ENCODE measurements around the gene NPAS3. TPM values are rescaled to one million over a fixed set of nuclear protein-coding genes. Genes with fewer than 3 reads are reported as not detected.

NPAS3 gene
- total RNA-seq, 1 experiment from 2014 or later, result 0.35 TPM

DNA sequence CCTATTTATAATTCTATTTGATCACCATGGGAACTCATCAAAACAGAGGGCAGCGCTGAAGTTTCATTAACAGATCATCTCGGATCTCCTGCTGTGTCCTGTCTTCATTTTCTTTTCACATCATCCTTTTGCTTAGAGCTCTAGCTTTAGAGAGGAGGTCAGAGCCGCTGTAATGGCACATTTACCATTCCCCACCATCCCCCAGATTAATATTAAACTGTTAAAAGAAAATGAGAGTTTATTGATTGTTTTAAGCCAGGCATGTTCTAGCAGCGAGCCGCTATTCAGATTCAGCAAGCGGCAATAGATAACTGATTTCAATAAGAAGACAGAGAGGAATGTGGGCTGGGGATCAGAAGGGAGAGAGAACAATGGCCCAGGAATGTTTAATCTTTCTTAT lies 703.4 kb downstream of the NPAS3 start:
- no TSS peak for BruUV-seq (replicated peaks)
- H3K27ac Mint-ChIP-seq (ENCODE audit: low read depth, unreplicated experiment), result no peak overlapping the region
- DNase-seq (ENCODE audit: unreplicated experiment), result no peak

DNA sequence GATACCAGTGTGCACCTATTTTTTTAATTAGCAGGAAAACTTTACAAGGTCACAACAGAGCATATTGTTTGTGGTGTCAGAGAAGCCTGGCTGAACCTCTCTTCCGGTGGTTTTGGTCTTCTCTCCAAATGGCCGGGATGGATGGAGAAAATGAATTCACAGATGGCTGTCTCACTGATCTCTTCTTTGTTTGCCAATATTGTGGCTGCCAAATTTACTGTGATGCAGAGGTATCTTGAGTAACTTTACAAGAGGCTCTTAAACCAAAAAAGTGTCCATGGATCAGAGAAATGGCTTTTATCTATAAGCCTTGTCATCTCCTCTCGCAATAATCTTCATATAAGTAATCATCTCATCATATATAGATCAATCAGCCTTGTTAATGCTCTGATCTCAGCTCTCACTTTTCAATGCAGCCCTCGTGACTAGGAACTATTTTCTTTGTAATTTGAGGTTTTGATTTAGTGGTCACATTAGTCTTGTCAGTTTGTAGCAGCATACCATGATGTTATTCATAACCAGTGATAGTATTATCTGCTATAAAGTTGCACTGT lies 704.1 kb downstream of the NPAS3 start:
- no TSS peak for BruUV-seq (replicated peaks)

More for the DNA sequence above, 703.4 kb downstream of the NPAS3 start:
- no peaks in the 10 kb centered on the region for H3K9me3 Mint-ChIP-seq (ENCODE audit: unreplicated experiment)
- intact Hi-C loops (cut with micrococcal nuclease), result no loop called here
- H3K36me3 Mint-ChIP-seq (ENCODE audit: insufficient read depth, unreplicated experiment), result no peaks in the 10 kb centered on the region
- CTCF ChIA-PET, result no interaction called here
- H3K4me1 Mint-ChIP-seq (ENCODE audit: insufficient read depth, unreplicated experiment), result peaks cover 16% of the 10 kb centered on the region
- no peaks in the 10 kb centered on the region for H3K27me3 Mint-ChIP-seq (ENCODE audit: insufficient read depth, unreplicated experiment)
- TF ChIP-seq, protein P1, sequence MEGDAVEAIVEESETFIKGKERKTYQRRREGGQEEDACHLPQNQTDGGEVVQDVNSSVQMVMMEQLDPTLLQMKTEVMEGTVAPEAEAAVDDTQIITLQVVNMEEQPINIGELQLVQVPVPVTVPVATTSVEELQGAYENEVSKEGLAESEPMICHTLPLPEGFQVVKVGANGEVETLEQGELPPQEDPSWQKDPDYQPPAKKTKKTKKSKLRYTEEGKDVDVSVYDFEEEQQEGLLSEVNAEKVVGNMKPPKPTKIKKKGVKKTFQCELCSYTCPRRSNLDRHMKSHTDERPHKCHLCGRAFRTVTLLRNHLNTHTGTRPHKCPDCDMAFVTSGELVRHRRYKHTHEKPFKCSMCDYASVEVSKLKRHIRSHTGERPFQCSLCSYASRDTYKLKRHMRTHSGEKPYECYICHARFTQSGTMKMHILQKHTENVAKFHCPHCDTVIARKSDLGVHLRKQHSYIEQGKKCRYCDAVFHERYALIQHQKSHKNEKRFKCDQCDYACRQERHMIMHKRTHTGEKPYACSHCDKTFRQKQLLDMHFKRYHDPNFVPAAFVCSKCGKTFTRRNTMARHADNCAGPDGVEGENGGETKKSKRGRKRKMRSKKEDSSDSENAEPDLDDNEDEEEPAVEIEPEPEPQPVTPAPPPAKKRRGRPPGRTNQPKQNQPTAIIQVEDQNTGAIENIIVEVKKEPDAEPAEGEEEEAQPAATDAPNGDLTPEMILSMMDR (IDR thresholded peaks at IDR 0.05; ENCODE audit: unreplicated experiment), result no peak
- H3K4me3 Mint-ChIP-seq (ENCODE audit: unreplicated experiment), result no peak overlapping the region
- POLR2A ChIA-PET, result no interaction called here

DNA sequence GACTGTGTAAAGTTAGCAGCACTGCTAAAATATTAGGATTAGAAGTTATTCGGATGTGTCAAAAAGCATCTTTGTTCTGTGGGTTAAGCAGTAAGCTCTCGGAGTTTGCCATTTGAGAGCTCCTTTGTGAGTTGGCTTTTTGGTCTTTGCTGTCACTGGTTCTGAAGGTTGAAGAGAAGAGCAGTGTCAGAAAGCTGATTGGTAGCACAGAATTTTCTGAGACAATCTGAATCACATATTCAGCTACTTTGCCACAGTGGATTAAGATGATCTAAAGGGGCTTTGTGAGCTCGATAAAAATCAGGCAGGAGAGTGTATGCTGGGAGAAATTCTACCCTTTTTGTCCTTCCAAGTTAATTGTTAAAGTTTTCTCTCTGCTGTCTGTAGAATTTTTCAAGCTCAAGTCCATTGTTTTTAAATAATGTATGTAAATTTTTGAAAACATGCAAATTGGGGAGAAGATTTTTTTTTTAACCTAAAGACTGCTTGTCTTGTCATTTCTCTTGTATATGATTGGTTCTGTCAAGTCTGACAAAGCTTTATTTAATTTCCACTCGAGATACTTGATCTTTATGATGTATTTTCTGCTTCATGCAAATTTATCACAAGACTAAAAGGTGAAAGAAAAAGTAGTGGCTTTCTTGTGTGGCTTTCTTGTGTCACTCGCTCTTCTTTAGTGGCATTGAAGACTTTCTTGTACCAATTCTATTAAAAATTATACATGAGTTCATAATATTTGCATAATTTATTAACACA lies 704.9 kb downstream of the NPAS3 start:
- H3K9me3 Mint-ChIP-seq (ENCODE audit: unreplicated experiment), result no peaks in the 10 kb centered on the region
- H3K27ac Mint-ChIP-seq (ENCODE audit: low read depth, unreplicated experiment), result no peak overlapping the region
- CTCF ChIA-PET, result interaction anchor here (0.6 to 0.7 kb wide), 2 partner anchors 49 to 1056 kb away, joined by 3 read pairs; no protein-coding TSS in a partner anchor
- DNase-seq (ENCODE audit: unreplicated experiment), result no peak
- POLR2A ChIA-PET, result interaction anchor here (0.6 kb wide), 1 partner anchor 275 kb away, joined by 3 read pairs; no protein-coding TSS in a partner anchor
- intact Hi-C loops (cut with micrococcal nuclease), result no loop called here
- no peak overlapping the region for H3K4me3 Mint-ChIP-seq (ENCODE audit: unreplicated experiment)
- peaks cover 27% of the 10 kb centered on the region for H3K4me1 Mint-ChIP-seq (ENCODE audit: insufficient read depth, unreplicated experiment)
- no peaks in the 10 kb centered on the region for H3K36me3 Mint-ChIP-seq (ENCODE audit: insufficient read depth, unreplicated experiment)
- TF ChIP-seq, protein P1 (IDR thresholded peaks at IDR 0.05; ENCODE audit: unreplicated experiment), result no peak
- H3K27me3 Mint-ChIP-seq (ENCODE audit: insufficient read depth, unreplicated experiment), result no peaks in the 10 kb centered on the region
- no TSS peak for BruUV-seq (replicated peaks)

More for the DNA sequence above, 704.1 kb downstream of the NPAS3 start:
- Mint-ChIP-seq H3K4me1 (ENCODE audit: insufficient read depth, unreplicated experiment) (peaks cover 22% of the 10 kb centered on the region), H3K36me3 (ENCODE audit: insufficient read depth, unreplicated experiment) (no peaks in the 10 kb centered on the region), H3K4me3 (ENCODE audit: unreplicated experiment) (no peak overlapping the region), H3K9me3 (ENCODE audit: unreplicated experiment) (no peaks in the 10 kb centered on the region), H3K27me3 (ENCODE audit: insufficient read depth, unreplicated experiment) (no peaks in the 10 kb centered on the region), H3K27ac (ENCODE audit: low read depth, unreplicated experiment) (no peak overlapping the region)
- TF ChIP-seq, protein P1 (IDR thresholded peaks at IDR 0.05; ENCODE audit: unreplicated experiment), result no peak
- intact Hi-C loops (cut with micrococcal nuclease), result no loop called here
- ChIA-PET CTCF (no interaction called here), POLR2A (no interaction called here)
- DNase-seq (ENCODE audit: unreplicated experiment), result no peak

DNA sequence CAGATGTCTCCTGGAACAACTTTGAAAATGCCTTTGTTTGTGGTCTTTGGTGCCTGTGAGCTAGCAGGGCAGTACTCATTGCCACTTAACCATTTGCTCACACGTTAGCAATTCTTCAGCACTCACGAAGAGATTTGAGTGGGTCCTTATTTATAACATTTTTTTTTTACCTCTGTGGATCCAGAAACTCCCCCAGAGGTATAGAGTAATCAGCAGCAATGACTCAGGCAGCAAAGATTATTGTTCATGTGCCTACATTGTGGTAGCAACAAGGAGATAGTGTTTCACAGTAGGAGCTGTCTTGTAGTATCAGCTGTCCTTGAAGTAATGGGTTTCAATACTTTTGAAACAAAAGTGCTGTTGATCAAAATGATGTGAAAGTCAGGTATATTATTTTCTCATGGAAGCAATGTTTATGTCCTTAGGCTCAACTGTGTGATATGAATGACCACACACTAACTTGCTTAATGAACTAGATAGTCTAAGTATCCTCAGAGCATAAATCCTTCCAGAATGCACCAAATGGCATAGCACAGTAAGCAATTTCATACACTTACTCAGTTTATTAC lies 708.1 kb downstream of the NPAS3 start:
- BruUV-seq (replicated peaks), result no TSS peak
- H3K27me3 Mint-ChIP-seq (ENCODE audit: insufficient read depth, unreplicated experiment), result no peaks in the 10 kb centered on the region
- peak; percentile 54 for DNase-seq (ENCODE audit: unreplicated experiment)
- ChIA-PET CTCF (interaction anchor here (0.6 to 1.9 kb wide), 2 partner anchors 9 to 36 kb away, joined by 3 to 8 read pairs; no protein-coding TSS in a partner anchor), POLR2A (interaction anchor here (0.6 to 1.1 kb wide), 2 partner anchors 8 to 43 kb away, joined by 3 to 4 read pairs; no protein-coding TSS in a partner anchor)
- H3K4me3 Mint-ChIP-seq (ENCODE audit: unreplicated experiment), result no peak overlapping the region
- TF ChIP-seq, protein P1 (IDR thresholded peaks at IDR 0.05; ENCODE audit: unreplicated experiment), result no peak
- no peaks in the 10 kb centered on the region for H3K9me3 Mint-ChIP-seq (ENCODE audit: unreplicated experiment)
- peaks cover 27% of the 10 kb centered on the region for H3K4me1 Mint-ChIP-seq (ENCODE audit: insufficient read depth, unreplicated experiment)
- intact Hi-C loops (cut with micrococcal nuclease), result loop anchor here (5.0 kb wide), 1 partner anchor 89 kb away; no protein-coding TSS in a partner anchor
- no peaks in the 10 kb centered on the region for H3K36me3 Mint-ChIP-seq (ENCODE audit: insufficient read depth, unreplicated experiment)
- H3K27ac Mint-ChIP-seq (ENCODE audit: low read depth, unreplicated experiment), result peak overlapping the region; percentile 82
